Panc1 (cell line): ENCODE data around the gene ZBTB12. TPM values are rescaled to one million over a fixed set of nuclear protein-coding genes. Genes with fewer than 3 reads are reported as not detected.

Experiments
- ATAC-seq: fragments of 200-7000 bp; cut with Tn5 transposase; 2 replicates; pipeline ENCODE4 v1.9.1; 2020; ENCODE audit warnings: mild to moderate bottlenecking, moderate library complexity
- BruUV-seq: library from RNA; stranded (reverse); fragments of 400-500 nt; replicated peaks from 2 replicates; lab custom pipeline; 2021; lab: Mats Ljungman, UMichigan
- CTCF ChIA-PET: fragments of 300-600 bp; sonication (Branson Sonifier 250); formaldehyde crosslinking; loops from one replicate; lab custom pipeline; 2022; ENCODE audit warnings: antibody characterized with exemption; lab: Charles Lee
- POLR2A ChIA-PET: fragments of 300-600 bp; sonication (Branson Sonifier 250); formaldehyde crosslinking; loops from one replicate; lab custom pipeline; 2022; ENCODE audit warnings: antibody characterized with exemption; lab: Charles Lee
- DNase-seq: peaks from one replicate; pipeline ENCODE4 v3.0.0-alpha.2; 2010; ENCODE audit warnings: low read depth, low spot score
- H3K27ac ChIP-seq: 2 replicates; pipeline ENCODE4 v1.5.1; 2011; ENCODE audit warnings: mild to moderate bottlenecking, low read length, inconsistent platforms
- H3K27me3 ChIP-seq: fragments of 200-500 bp; sonication (Bioruptor generic); 2 replicates; pipeline ENCODE4 v1.6.0; 2014; ENCODE audit warnings: low read length, inconsistent platforms; ENCODE audit not compliant: control insufficient read depth, insufficient read depth
- H3K36me3 ChIP-seq: fragments of 200-500 bp; sonication (Bioruptor generic); 2 replicates; pipeline ENCODE4 v1.5.1; 2014; ENCODE audit warnings: inconsistent platforms, mild to moderate bottlenecking, low read length, moderate library complexity; ENCODE audit not compliant: control insufficient read depth, insufficient read depth
- H3K4me1 ChIP-seq: 2 replicates; pipeline ENCODE4 v1.5.1; 2011; ENCODE audit warnings: inconsistent platforms, mild to moderate bottlenecking, low read length, moderate library complexity; ENCODE audit not compliant: control insufficient read depth, insufficient read depth
- H3K4me3 ChIP-seq, 2 experiments: 2 replicates each; pipeline ENCODE4 v1.5.1; 2011 to 2012; ENCODE audit warnings: low read depth in 2 of 2, low read length in 2 of 2, mild to moderate bottlenecking in 2 of 2, inconsistent platforms in 1 of 2, moderate library complexity in 1 of 2
- H3K9me3 ChIP-seq: fragments of 200-500 bp; sonication (Bioruptor generic); 2 replicates; pipeline ENCODE4 v1.5.1; 2014; ENCODE audit warnings: low read depth, mild to moderate bottlenecking, inconsistent platforms, low read length, moderate library complexity; ENCODE audit not compliant: control insufficient read depth, insufficient read depth
- CTCF ChIP-seq: fragments of 450-650 bp; IDR thresholded peaks from 2 replicates; pipeline ENCODE4 v1.5.1; 2017; ENCODE audit warnings: mild to moderate bottlenecking
- POLR2AphosphoS5 ChIP-seq: IDR thresholded peaks from 2 replicates; pipeline ENCODE4 v1.6.1; 2012; ENCODE audit warnings: mild to moderate bottlenecking, low read depth, low read length, moderate library complexity
- REST ChIP-seq, 2 experiments: IDR thresholded peaks; 2 replicates each; pipeline ENCODE4 v1.6.1; 2011 to 2012; ENCODE audit warnings: low read depth in 2 of 2, control low read depth in 1 of 2, low read length in 1 of 2, mild to moderate bottlenecking in 1 of 2, moderate library complexity in 1 of 2; ENCODE audit not compliant: insufficient read depth in 1 of 2
- SIN3A ChIP-seq: IDR thresholded peaks from 2 replicates; pipeline ENCODE4 v1.6.1; 2012; ENCODE audit warnings: low read depth, mild to moderate bottlenecking, low read length, moderate library complexity, borderline replicate concordance; ENCODE audit not compliant: insufficient read depth
- TCF7L2 ChIP-seq: IDR thresholded peaks from 2 replicates; pipeline ENCODE4 v1.6.1; 2011; ENCODE audit warnings: mild to moderate bottlenecking, low read depth, low read length, inconsistent platforms
- in situ Hi-C: cut with HindIII; loops from 2 replicates; pipeline ENCODE4 v1.10.0; 2016; ENCODE audit warnings: low sequenced_read_pairs, low pct_unique_long_range_greater_than_20kb
- intact Hi-C: fragments of 100-400 bp; cut with micrococcal nuclease; formaldehyde crosslinking; loops from one replicate; pipeline ENCODE4 v1.10.0; 2022; ENCODE audit not compliant: unreplicated experiment
- total RNA-seq: library from RNA; stranded (reverse); gene quantifications from one replicate; pipeline ENCODE4 v1.2.1, GENCODE V29; 2021; ENCODE audit not compliant: unreplicated experiment

Gene ZBTB12
- total RNA-seq, 1 experiment from 2014 or later: 9.4 TPM

GRCh38 chr6:31947070-31947675 is 45.3 kb upstream of the ZBTB12 start:
- H3K4me1 ChIP-seq: peaks cover 8% of the 10 kb centered on the region; the same call in 1 of the 2 replicates
- in situ Hi-C loops: no loop called here
- DNase-seq (no peak), ATAC-seq (no peak)
- H3K27me3 ChIP-seq: no peaks in the 10 kb centered on the region
- POLR2A ChIA-PET: no interaction called here
- BruUV-seq: no TSS peak
- CTCF ChIA-PET: no interaction called here
- H3K9me3 ChIP-seq: no peaks in the 10 kb centered on the region
- H3K36me3 ChIP-seq: peaks cover 6% of the 10 kb centered on the region; the same call in 1 of the 2 replicates
- intact Hi-C loops: no loop called here
- H3K27ac ChIP-seq: no peak overlapping the region
- TF ChIP-seq TCF7L2 (no peak), REST (IDR thresholded peaks at IDR 0.05; ENCODE audit: insufficient read depth in 1 of 2, low read depth in 2 of 2, low read length in 1 of 2) (no peak), POLR2AphosphoS5 (no peak), CTCF (no peak), SIN3A (no peak)
- no peak overlapping the region for H3K4me3 ChIP-seq

GRCh38 chr6:31946370-31946885 is 44.5 kb upstream of the ZBTB12 start:
- ChIA-PET POLR2A (no interaction called here), CTCF (no interaction called here)
- no TSS peak for BruUV-seq
- intact Hi-C loops: no loop called here
- Histone ChIP-seq H3K9me3 (no peaks in the 10 kb centered on the region), H3K4me1 (peaks cover 8% of the 10 kb centered on the region; the same call in 1 of the 2 replicates), H3K27ac (no peak overlapping the region), H3K27me3 (no peaks in the 10 kb centered on the region), H3K36me3 (no peaks in the 10 kb centered on the region; the same call in 1 of the 2 replicates), H3K4me3 (no peak overlapping the region)
- no peak; the same call in 1 of the 2 replicates for ATAC-seq
- in situ Hi-C loops: no loop called here
- TF ChIP-seq CTCF (no peak), SIN3A (no peak), TCF7L2 (no peak; the same call in 1 of the 2 replicates), REST (IDR thresholded peaks at IDR 0.05; ENCODE audit: insufficient read depth in 1 of 2, low read depth in 2 of 2, low read length in 1 of 2) (no peak), POLR2AphosphoS5 (no peak)
- no peak for DNase-seq
